ENCODE data around the gene KCNK17.

KCNK17 gene

DNA sequence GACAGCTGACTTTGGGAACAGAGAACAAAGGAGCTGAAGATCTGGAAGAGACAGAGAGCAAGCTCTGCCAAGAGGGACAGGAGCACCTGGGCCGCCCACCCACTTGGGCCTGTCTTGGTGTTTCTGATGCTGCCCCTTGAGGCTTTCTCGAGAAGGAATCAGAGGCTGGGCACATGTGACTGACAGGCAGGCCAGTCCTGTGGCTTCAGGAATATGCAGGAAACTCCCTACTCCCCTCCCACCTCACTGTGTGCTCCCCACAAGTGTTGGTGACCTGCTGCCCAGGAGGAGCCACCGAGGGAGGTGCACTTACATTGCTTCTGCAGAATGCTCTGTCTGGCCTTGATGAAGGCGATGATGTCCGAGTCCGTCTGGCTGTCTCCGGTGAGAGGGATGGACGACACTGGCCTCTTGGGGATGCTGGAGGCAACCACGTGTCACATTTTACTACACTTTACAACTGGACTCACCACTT lies 29.2 kb upstream of the KCNK17 start:
- H3K4me3 ChIP-seq (ENCODE audit: low read depth, low read length) = no peak overlapping the region
- TF ChIP-seq, protein P1, sequence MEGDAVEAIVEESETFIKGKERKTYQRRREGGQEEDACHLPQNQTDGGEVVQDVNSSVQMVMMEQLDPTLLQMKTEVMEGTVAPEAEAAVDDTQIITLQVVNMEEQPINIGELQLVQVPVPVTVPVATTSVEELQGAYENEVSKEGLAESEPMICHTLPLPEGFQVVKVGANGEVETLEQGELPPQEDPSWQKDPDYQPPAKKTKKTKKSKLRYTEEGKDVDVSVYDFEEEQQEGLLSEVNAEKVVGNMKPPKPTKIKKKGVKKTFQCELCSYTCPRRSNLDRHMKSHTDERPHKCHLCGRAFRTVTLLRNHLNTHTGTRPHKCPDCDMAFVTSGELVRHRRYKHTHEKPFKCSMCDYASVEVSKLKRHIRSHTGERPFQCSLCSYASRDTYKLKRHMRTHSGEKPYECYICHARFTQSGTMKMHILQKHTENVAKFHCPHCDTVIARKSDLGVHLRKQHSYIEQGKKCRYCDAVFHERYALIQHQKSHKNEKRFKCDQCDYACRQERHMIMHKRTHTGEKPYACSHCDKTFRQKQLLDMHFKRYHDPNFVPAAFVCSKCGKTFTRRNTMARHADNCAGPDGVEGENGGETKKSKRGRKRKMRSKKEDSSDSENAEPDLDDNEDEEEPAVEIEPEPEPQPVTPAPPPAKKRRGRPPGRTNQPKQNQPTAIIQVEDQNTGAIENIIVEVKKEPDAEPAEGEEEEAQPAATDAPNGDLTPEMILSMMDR (IDR thresholded peaks at IDR 0.05; ENCODE audit: low read depth, low read length, missing control alignments) = no peak
- no peak for DNase-seq (ENCODE audit: low read depth)
- in situ Hi-C loops (cut with HindIII; ENCODE audit: low sequenced_read_pairs) = no loop called here

DNA sequence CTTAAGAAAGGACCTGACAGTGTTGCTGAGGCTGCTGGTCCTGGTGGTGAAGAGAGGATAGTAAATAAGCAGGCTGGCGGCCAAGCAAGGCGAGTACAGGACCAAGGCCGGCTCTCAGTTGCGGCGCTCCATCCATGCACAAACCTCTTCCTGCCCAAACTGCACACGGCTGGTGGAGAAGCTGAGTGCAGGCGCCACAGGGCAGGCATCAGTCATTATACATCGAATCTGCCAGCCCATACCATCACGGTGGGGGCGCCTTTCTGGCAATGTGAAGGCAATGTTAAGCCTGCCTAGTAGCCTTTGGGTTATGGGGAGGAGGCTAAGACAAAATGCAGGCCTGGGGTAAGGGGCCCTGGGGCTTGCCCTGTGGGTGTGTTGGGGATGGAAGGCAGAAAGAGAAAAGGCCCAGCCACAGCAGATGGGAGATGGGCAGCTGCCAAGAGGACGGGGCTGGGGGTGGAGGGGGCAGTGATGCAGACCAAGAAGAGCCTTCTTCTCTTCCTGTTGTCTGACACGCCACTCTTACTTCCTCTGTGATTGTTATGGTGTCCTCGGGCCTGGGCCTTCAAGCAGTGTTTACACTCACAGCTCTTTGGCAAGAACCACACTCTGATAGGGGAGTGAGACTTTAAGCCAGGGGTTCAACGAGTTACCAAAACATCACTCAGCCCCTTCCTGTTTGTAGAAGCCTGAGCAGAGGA lies 28.6 kb upstream of the KCNK17 start:
- in situ Hi-C loops (cut with HindIII; ENCODE audit: low sequenced_read_pairs) = no loop called here
- DNase-seq (ENCODE audit: low read depth) = no peak
- no peak overlapping the region for H3K4me3 ChIP-seq (ENCODE audit: low read depth, low read length)
- TF ChIP-seq, protein P1 (IDR thresholded peaks at IDR 0.05; ENCODE audit: low read depth, low read length, missing control alignments) = no peak

DNA sequence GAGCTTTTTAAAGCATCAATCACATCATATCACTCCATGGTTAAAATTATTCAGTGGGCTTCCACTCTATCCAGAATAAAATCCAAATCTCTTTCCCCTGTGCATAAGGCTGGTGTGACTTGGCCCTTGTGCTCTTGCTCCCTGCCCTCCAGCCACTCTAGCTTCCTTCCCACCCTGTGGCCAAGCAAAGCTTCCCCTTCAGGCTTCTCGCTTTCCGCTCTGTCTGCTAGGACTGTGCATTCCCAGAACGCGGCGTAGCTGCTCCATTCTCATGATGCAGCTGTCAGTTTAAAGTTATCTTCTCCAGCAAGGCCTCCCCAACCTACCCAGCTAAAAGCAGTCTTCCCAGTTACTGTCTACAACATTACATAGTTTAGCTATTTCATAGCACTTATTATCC lies 27.7 kb upstream of the KCNK17 start:
- TF ChIP-seq, protein P1 (IDR thresholded peaks at IDR 0.05; ENCODE audit: low read depth, low read length, missing control alignments) = no peak
- no peak for DNase-seq (ENCODE audit: low read depth)
- in situ Hi-C loops (cut with HindIII; ENCODE audit: low sequenced_read_pairs) = no loop called here
- H3K4me3 ChIP-seq (ENCODE audit: low read depth, low read length) = no peak overlapping the region

DNA sequence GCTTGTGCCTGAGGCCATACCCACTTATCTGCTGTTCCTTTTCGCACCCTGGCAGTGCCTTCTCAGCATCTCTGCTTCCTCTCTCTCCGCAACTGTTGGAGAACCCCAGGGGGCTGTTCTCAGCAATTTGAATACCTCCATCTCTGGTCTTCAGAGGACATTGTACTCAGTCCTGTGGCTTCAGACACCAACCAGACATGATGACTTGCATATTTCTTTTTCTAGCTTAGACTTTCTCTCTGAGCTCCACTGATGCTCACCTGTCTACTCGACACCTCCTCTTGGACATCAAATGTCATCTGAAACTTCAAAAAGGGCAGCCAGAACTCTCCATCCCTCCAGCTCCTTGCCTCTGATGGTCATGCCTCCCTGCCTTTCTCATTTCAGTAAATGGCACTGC lies 27.1 kb upstream of the KCNK17 start:
- in situ Hi-C loops (cut with HindIII; ENCODE audit: low sequenced_read_pairs) = no loop called here
- DNase-seq (ENCODE audit: low read depth) = no peak
- H3K4me3 ChIP-seq (ENCODE audit: low read depth, low read length) = no peak overlapping the region
- TF ChIP-seq, protein P1 (IDR thresholded peaks at IDR 0.05; ENCODE audit: low read depth, low read length, missing control alignments) = no peak

DNA sequence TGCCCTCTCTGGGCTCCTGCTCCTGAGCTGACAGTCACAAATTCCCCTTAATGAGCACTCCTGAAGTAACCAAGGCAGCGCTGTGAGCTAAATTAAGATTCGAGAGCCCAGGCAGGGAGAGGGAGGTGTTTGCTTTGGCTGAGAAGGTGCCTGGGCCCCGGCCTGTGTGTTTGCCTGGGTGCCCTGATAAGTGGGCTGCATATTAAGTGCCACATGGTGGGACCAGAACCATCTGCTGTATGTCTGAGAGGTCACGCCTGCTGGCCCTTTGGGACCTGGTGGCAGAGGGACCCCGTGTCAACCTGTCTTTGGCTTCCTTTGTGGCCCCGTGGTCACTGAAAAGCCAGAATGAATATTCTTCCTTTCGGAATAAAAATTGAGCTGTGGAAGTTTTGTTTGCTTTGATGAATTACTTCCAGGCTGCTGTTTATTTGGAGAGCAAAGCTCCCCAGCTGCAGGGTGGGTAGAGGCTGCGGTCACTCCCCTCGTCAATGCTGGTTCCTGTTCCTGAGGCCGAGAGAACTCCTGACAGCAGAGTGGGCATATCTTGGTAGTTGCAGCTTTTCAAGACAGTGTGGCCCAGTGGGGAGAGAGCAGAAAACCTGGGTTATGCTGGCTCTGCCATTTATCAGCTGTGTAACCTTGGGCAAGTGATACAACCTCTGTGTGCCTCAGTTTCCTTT lies 25.8 kb upstream of the KCNK17 start:
- TF ChIP-seq, protein P1 (IDR thresholded peaks at IDR 0.05; ENCODE audit: low read depth, low read length, missing control alignments) = no peak
- H3K4me3 ChIP-seq (ENCODE audit: low read depth, low read length) = no peak overlapping the region
- no peak for DNase-seq (ENCODE audit: low read depth)
- in situ Hi-C loops (cut with HindIII; ENCODE audit: low sequenced_read_pairs) = no loop called here

DNA sequence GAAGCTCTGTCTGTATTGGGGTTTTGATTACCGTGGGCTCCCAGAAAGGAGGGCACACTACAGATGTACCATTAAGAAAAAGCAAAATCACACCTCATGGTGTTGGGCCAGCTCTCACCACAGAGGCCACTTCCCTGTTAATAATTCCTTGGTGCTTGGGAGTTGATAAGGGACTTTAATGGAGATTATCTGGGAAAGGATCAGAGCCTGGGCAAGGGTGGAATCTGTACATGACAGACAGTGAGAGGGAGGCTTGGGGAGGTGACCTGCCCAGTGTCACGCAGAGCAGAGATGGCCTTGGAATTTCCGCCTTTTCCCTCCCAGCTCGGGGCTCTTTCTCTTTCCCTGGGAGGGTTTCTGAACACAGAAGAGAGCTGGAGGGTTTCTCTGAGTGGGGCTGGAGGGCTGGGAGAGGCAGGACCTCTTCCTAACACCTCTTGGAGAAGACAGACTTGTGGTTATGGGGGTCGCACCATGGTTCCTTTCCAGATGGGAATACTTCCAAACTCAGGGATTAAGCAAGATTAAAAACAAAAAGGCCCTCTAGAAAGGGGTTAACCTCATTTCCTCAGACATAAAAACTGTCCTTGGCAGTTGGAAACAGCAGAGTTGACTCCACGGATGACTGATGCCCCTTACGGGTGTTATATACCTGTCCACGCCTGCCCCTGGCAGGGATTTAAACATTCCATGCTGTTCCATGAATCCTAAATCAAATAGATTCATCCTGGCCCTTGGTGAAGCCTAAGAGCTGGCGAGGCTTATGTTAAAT lies 25.1 kb upstream of the KCNK17 start:
- in situ Hi-C loops (cut with HindIII; ENCODE audit: low sequenced_read_pairs) = no loop called here
- no peak for DNase-seq (ENCODE audit: low read depth)
- TF ChIP-seq, protein P1 (IDR thresholded peaks at IDR 0.05; ENCODE audit: low read depth, low read length, missing control alignments) = no peak
- H3K4me3 ChIP-seq (ENCODE audit: low read depth, low read length) = no peak overlapping the region

Measured in astrocyte of the cerebellum (primary cell).